Keratinocyte (primary cell): ENCODE data around the gene IGFN1. TPM values are rescaled to one million over a fixed set of nuclear protein-coding genes. Genes with fewer than 3 reads are reported as not detected.

Source experiments
- DNase-seq: peaks from one replicate; pipeline ENCODE4 v3.0.0-alpha.2; 2011; ENCODE audit warnings: low read depth, missing footprints, low spot score
- FAIRE-seq: peaks from 2 replicates; lab custom pipeline; 2011; peaks lifted over from hg19 to GRCh38; lab: Jason Lieb, UNC
- H2AFZ ChIP-seq: 2 replicates; pipeline ENCODE4 v1.6.0; 2012; ENCODE audit warnings: low read length, control low read depth, inconsistent platforms; ENCODE audit not compliant: control insufficient read depth
- H3K27ac ChIP-seq: 2 replicates; pipeline ENCODE4 v1.5.1; 2011; ENCODE audit warnings: low read length; ENCODE audit not compliant: control insufficient read depth, insufficient read depth
- H3K27me3 ChIP-seq: 3 replicates; pipeline ENCODE4 v1.6.0; 2011; ENCODE audit warnings: low read length; ENCODE audit not compliant: control insufficient read depth, insufficient read depth; ENCODE audit errors: extremely low read depth
- H3K36me3 ChIP-seq, 2 experiments: 2 replicates in 1 of 2; 3 replicates in 1 of 2; pipeline ENCODE4 v1.5.1; 2011; ENCODE audit warnings: low read length in 2 of 2, mild to moderate bottlenecking in 1 of 2; ENCODE audit not compliant: control insufficient read depth in 2 of 2, insufficient read depth in 2 of 2; ENCODE audit errors: extremely low read depth in 1 of 2
- H3K4me1 ChIP-seq: 3 replicates; pipeline ENCODE4 v1.5.1; 2011; ENCODE audit warnings: low read length; ENCODE audit not compliant: control insufficient read depth, insufficient read depth; ENCODE audit errors: extremely low read depth
- H3K4me2 ChIP-seq: 3 replicates; pipeline ENCODE4 v1.6.0; 2011; ENCODE audit warnings: low read depth, low read length; ENCODE audit not compliant: control insufficient read depth, insufficient read depth; ENCODE audit errors: extremely low read depth
- H3K4me3 ChIP-seq, 3 experiments: fragments of 200-600 bp in 1 of 3; sonication (generic) in 1 of 3; 2 replicates in 2 of 3; 3 replicates in 1 of 3; pipeline ENCODE4 v1.5.1; 2011 to 2016; ENCODE audit warnings: low read length in 3 of 3, mild to moderate bottlenecking in 3 of 3, control low read depth in 2 of 3, inconsistent platforms in 1 of 3, low read depth in 1 of 3, mixed read lengths in 1 of 3, mixed run types in 1 of 3, moderate library complexity in 1 of 3; ENCODE audit not compliant: control insufficient read depth in 2 of 3, insufficient read depth in 2 of 3; ENCODE audit errors: extremely low read depth in 1 of 3
- H3K79me2 ChIP-seq: 2 replicates; pipeline ENCODE4 v1.6.0; 2012; ENCODE audit warnings: low read length; ENCODE audit not compliant: control insufficient read depth, insufficient read depth
- H3K9ac ChIP-seq: 3 replicates; pipeline ENCODE4 v1.6.0; 2011; ENCODE audit warnings: low read length; ENCODE audit not compliant: control insufficient read depth, insufficient read depth; ENCODE audit errors: extremely low read depth
- H3K9me1 ChIP-seq: 3 replicates; pipeline ENCODE4 v1.6.0; 2011; ENCODE audit warnings: low read length; ENCODE audit not compliant: control insufficient read depth, insufficient read depth; ENCODE audit errors: extremely low read depth
- H3K9me3 ChIP-seq: 2 replicates; pipeline ENCODE4 v1.5.1; 2012; ENCODE audit warnings: low read depth, low read length; ENCODE audit not compliant: control insufficient read depth
- H4K20me1 ChIP-seq: 3 replicates; pipeline ENCODE4 v1.6.0; 2011; ENCODE audit warnings: low read length; ENCODE audit not compliant: control insufficient read depth, insufficient read depth; ENCODE audit errors: extremely low read depth
- CTCF ChIP-seq, 3 experiments: IDR thresholded peaks in 1 of 3; conservative IDR thresholded peaks in 1 of 3; optimal IDR thresholded peaks in 1 of 3; 2 replicates in 2 of 3; 3 replicates in 1 of 3; pipeline versions ENCODE3 to v1.5.1; 2011; ENCODE audit warnings: low read length in 3 of 3, mild to moderate bottlenecking in 3 of 3, moderate library complexity in 2 of 3, control low read depth in 1 of 3, inconsistent platforms in 1 of 3; ENCODE audit not compliant: insufficient read depth in 2 of 3; ENCODE audit errors: extremely low read depth in 1 of 3
- EZH2 ChIP-seq: IDR thresholded peaks from one replicate; pipeline ENCODE4 v1.6.1; 2012; ENCODE audit warnings: inconsistent platforms, mild to moderate bottlenecking, low read length, moderate library complexity
- dilution Hi-C: fragments of 300-500 bp; cut with MboI; formaldehyde crosslinking; loops from one replicate; pipeline ENCODE4 v1.7.0; 2020; ENCODE audit warnings: low sequenced_read_pairs; ENCODE audit not compliant: extremely low pct_ligation_motif_present
- polyA plus RNA-seq, 5 experiments: library from polyadenylated mRNA; depleted of rRNA in 3 of 5; stranded (reverse) in 3 of 5; stranded (forward) in 1 of 5; unstranded in 1 of 5; fragments of >200 nt; gene quantifications; 1 replicate in 1 of 5; 2 replicates in 3 of 5; 3 replicates in 1 of 5; pipeline versions ENCODE4 v1.2.1 to v1.2.3, GENCODE V29; 2011 to 2012; ENCODE audit warnings: missing spikeins in 2 of 5, low read depth in 1 of 5, low replicate concordance in 1 of 5

The IGFN1 gene
- polyA plus RNA-seq, 1 donor (not counting 4 experiments of a cell fraction or from before 2014, with no cell fraction given): not detected

- no peak overlapping the region for H3K4me2 ChIP-seq
- DNase-seq (no peak), FAIRE-seq (no peak)
- H3K4me3 ChIP-seq: no peak overlapping the region
- H4K20me1 ChIP-seq: no peaks in the 10 kb centered on the region
- no peak for TF ChIP-seq EZH2
- H3K36me3 ChIP-seq: no peaks in the 10 kb centered on the region
- no peaks in the 10 kb centered on the region for H3K79me2 ChIP-seq
- no peak overlapping the region for H2AFZ ChIP-seq
- dilution Hi-C loops: no loop called here
- H3K27ac ChIP-seq: no peak overlapping the region
- H3K9me3 ChIP-seq: no peaks in the 10 kb centered on the region
- no peak overlapping the region for H3K9ac ChIP-seq
- H3K9me1 ChIP-seq: no peaks in the 10 kb centered on the region
- peaks cover 33% of the 10 kb centered on the region for H3K27me3 ChIP-seq
- H3K4me1 ChIP-seq: peaks cover 6% of the 10 kb centered on the region
Measured at GRCh38 chr1:201181726-201182125, 8.9 kb upstream of the IGFN1 start.

- no peaks in the 10 kb centered on the region for H3K9me3 ChIP-seq
- dilution Hi-C loops: no loop called here
- no peak for DNase-seq
Measured at GRCh38 chr1:201183209-201183608, 7.4 kb upstream of the IGFN1 start.

More at GRCh38 chr1:201183209-201183608, 7.4 kb upstream of the IGFN1 start:
- Histone ChIP-seq H2AFZ (no peak overlapping the region), H3K79me2 (no peaks in the 10 kb centered on the region), H3K27ac (no peak overlapping the region), H4K20me1 (no peaks in the 10 kb centered on the region), H3K36me3 (no peaks in the 10 kb centered on the region), H3K4me3 (no peak overlapping the region), H3K27me3 (peaks cover 35% of the 10 kb centered on the region), H3K4me2 (no peak overlapping the region), H3K9me1 (no peaks in the 10 kb centered on the region), H3K4me1 (no peaks in the 10 kb centered on the region), H3K9ac (no peak overlapping the region)
- FAIRE-seq: no peak
- no peak for TF ChIP-seq EZH2
- TF ChIP-seq CTCF (optimal IDR thresholded peaks at IDR 0.05 in 1 of 3, IDR thresholded peaks at IDR 0.05 in 1 of 3, conservative IDR thresholded peaks at IDR 0.05 in 1 of 3; ENCODE audit: extremely low read depth in 1 of 3, insufficient read depth in 2 of 3, low read length in 3 of 3): no peak
